GM18870 (cell line): ENCODE results near the gene ST6GALNAC3.
A peak's percentile ranks its signal among the peaks of the same experiment; 100 is the strongest.

Source experiments
- ATAC-seq: cut with Tn5 transposase; IDR thresholded peaks from one replicate; pipeline ENCODE4 v1.9.1; 2021; ENCODE audit warnings: moderate library complexity; ENCODE audit not compliant: unreplicated experiment

Gene ST6GALNAC3

GRCh38 chr1:76140227-76140626, 65.7 kb downstream of the ST6GALNAC3 start:
- no peak for ATAC-seq

GRCh38 chr1:76141929-76142328, 67.4 kb downstream of the ST6GALNAC3 start:
- no peak for ATAC-seq

- ATAC-seq, result no peak
These were observed 68.4 kb downstream of the ST6GALNAC3 start for GRCh38 chr1:76142771-76143540.

- no peak for ATAC-seq
These were observed 69.7 kb downstream of the ST6GALNAC3 start for GRCh38 chr1:76144247-76144646.

GRCh38 chr1:76145332-76145731, 70.8 kb downstream of the ST6GALNAC3 start:
- no peak for ATAC-seq

GRCh38 chr1:76146184-76146583, 71.6 kb downstream of the ST6GALNAC3 start:
- no peak for ATAC-seq

- ATAC-seq, result no peak
These were observed 73.4 kb downstream of the ST6GALNAC3 start for GRCh38 chr1:76147917-76148316.

GRCh38 chr1:76148460-76148859, 73.9 kb downstream of the ST6GALNAC3 start:
- ATAC-seq, result no peak

- no peak for ATAC-seq
These were observed 79.3 kb downstream of the ST6GALNAC3 start for GRCh38 chr1:76153841-76154205.

GRCh38 chr1:76154206-76154956, 79.8 kb downstream of the ST6GALNAC3 start:
- ATAC-seq, result peak; percentile 95

GRCh38 chr1:76156987-76157386, 82.4 kb downstream of the ST6GALNAC3 start:
- no peak for ATAC-seq

- no peak for ATAC-seq
These were observed 83.6 kb downstream of the ST6GALNAC3 start for GRCh38 chr1:76158126-76158525.

- no peak for ATAC-seq
These were observed 85.7 kb downstream of the ST6GALNAC3 start for GRCh38 chr1:76160225-76160624.

GRCh38 chr1:76161451-76161850, 86.9 kb downstream of the ST6GALNAC3 start:
- no peak for ATAC-seq

- no peak for ATAC-seq
These were observed 87.7 kb downstream of the ST6GALNAC3 start for GRCh38 chr1:76162254-76162653.

GRCh38 chr1:76164165-76164564, 89.6 kb downstream of the ST6GALNAC3 start:
- ATAC-seq, result no peak

- no peak for ATAC-seq
These were observed 95.5 kb downstream of the ST6GALNAC3 start for GRCh38 chr1:76170084-76170483.

GRCh38 chr1:76170513-76170912, 96.0 kb downstream of the ST6GALNAC3 start:
- ATAC-seq, result no peak

GRCh38 chr1:76176000-76176399, 101.5 kb downstream of the ST6GALNAC3 start:
- ATAC-seq, result no peak

GRCh38 chr1:76177615-76178014, 103.1 kb downstream of the ST6GALNAC3 start:
- ATAC-seq, result no peak

GRCh38 chr1:76179219-76179698, 104.7 kb downstream of the ST6GALNAC3 start:
- no peak for ATAC-seq

GRCh38 chr1:76185207-76185606, 110.7 kb downstream of the ST6GALNAC3 start:
- no peak for ATAC-seq
